Glutamatergic neuron (in vitro differentiated cells): Measurements from ENCODE around the gene TBC1D22A. TPM values are rescaled to one million over a fixed set of nuclear protein-coding genes. Genes with fewer than 3 reads are reported as not detected.

Experiments
- DNase-seq: peaks from one replicate; pipeline ENCODE4 v3.0.0; 2022
- H3K27ac Mint-ChIP-seq: one replicate; pipeline ENCODE4 v1.8.0; 2020; ENCODE audit warnings: mild to moderate bottlenecking, mixed read lengths, inconsistent platforms; ENCODE audit not compliant: unreplicated experiment
- H3K27me3 Mint-ChIP-seq: one replicate; pipeline ENCODE4 v1.8.0; 2020; ENCODE audit warnings: mild to moderate bottlenecking, moderate library complexity, mixed read lengths, inconsistent platforms; ENCODE audit not compliant: unreplicated experiment
- H3K36me3 Mint-ChIP-seq: one replicate; pipeline ENCODE4 v1.8.0; 2020; ENCODE audit warnings: mild to moderate bottlenecking, mixed read lengths, inconsistent platforms; ENCODE audit not compliant: unreplicated experiment
- H3K4me1 Mint-ChIP-seq: one replicate; pipeline ENCODE4 v1.8.0; 2020; ENCODE audit warnings: mild to moderate bottlenecking, low read depth, mixed read lengths, inconsistent platforms; ENCODE audit not compliant: unreplicated experiment
- H3K4me3 Mint-ChIP-seq: one replicate; pipeline ENCODE4 v1.8.0; 2020; ENCODE audit warnings: mild to moderate bottlenecking, mixed read lengths, inconsistent platforms; ENCODE audit not compliant: unreplicated experiment
- H3K9me3 Mint-ChIP-seq: one replicate; pipeline ENCODE4 v1.8.0; 2020; ENCODE audit warnings: mild to moderate bottlenecking, moderate library complexity, mixed read lengths, inconsistent platforms; ENCODE audit not compliant: unreplicated experiment
- CTCF ChIP-seq: fragments of 200-600 bp; sonication (generic); IDR thresholded peaks from one replicate; pipeline ENCODE4 v1.5.0; 2021; ENCODE audit not compliant: partially characterized antibody, unreplicated experiment
- total RNA-seq: library from RNA; stranded (reverse); fragmentation: NEBNext Ultra II Directional; extraction: Animal tissue kit (Norgen Biotek cat#: 25700); gene quantifications from one replicate; pipeline ENCODE4 v1.2.1, GENCODE V29; 2021; ENCODE audit not compliant: unreplicated experiment

TBC1D22A gene
- total RNA-seq, 1 donor from 2014 or later: 23.0 TPM

- H3K36me3 Mint-ChIP-seq: peaks cover 13% of the 10 kb centered on the region
- peaks cover 1% of the 10 kb centered on the region for H3K27me3 Mint-ChIP-seq
- no peak for TF ChIP-seq CTCF
- H3K9me3 Mint-ChIP-seq: peaks cover 14% of the 10 kb centered on the region
- no peaks in the 10 kb centered on the region for H3K4me1 Mint-ChIP-seq
- H3K27ac Mint-ChIP-seq: no peak overlapping the region
- no peak for DNase-seq
- H3K4me3 Mint-ChIP-seq: no peak overlapping the region
Measured at GRCh38 chr22:46753761-46754109, 8.7 kb upstream of the TBC1D22A start.

DNA sequence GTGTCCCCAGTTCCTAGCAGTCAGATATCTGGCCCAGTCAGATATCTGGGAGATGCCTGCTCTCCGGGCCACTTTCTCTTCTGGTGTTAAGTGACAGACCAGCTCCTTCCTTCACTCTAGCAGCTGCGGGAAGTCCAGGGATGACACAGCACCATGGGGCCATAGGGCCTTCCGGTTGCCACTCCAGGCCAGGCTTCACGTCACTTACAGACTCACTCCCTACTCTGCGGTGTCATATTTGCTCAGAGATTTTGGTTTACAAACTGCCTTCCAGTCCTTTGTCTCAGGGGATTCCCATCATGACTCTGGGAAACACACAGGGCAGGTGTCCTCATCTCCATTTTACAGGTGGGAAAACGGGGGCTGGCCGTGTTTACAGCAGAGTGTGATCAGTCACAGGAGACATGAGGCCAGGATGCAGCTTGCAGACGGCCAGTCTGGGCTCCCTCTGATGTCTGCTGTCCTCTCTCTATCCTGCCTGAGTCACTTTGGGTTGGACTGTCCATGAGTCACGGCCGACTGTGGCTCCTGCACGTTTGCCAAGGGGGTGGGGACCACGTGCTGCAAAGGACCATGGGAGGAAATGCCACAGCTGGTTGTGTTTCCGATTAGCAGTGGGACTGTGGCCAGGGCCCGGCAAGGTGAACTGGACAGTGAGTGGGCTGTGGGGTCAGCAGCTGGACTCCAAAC lies 8.2 kb upstream of the TBC1D22A start:
- Mint-ChIP-seq H3K4me3 (no peak overlapping the region), H3K9me3 (peaks cover 11% of the 10 kb centered on the region), H3K27ac (no peak overlapping the region), H3K4me1 (no peaks in the 10 kb centered on the region), H3K27me3 (peaks cover 1% of the 10 kb centered on the region), H3K36me3 (peaks cover 13% of the 10 kb centered on the region)
- DNase-seq: no peak
- TF ChIP-seq CTCF: no peak

GRCh38 chr22:46754826-46755225 lies 7.6 kb upstream of the TBC1D22A start:
- Mint-ChIP-seq H3K9me3 (peaks cover 10% of the 10 kb centered on the region), H3K36me3 (peaks cover 13% of the 10 kb centered on the region), H3K4me1 (no peaks in the 10 kb centered on the region), H3K27ac (no peak overlapping the region), H3K4me3 (no peak overlapping the region), H3K27me3 (peaks cover 1% of the 10 kb centered on the region)
- DNase-seq: no peak
- no peak for TF ChIP-seq CTCF

- TF ChIP-seq CTCF: no peak
- Mint-ChIP-seq H3K27me3 (peaks cover 1% of the 10 kb centered on the region), H3K4me3 (no peak overlapping the region), H3K9me3 (peaks cover 10% of the 10 kb centered on the region), H3K36me3 (peaks cover 13% of the 10 kb centered on the region), H3K4me1 (no peaks in the 10 kb centered on the region), H3K27ac (no peak overlapping the region)
- DNase-seq: no peak
Measured at GRCh38 chr22:46755525-46755924, 6.9 kb upstream of the TBC1D22A start.

- no peak for TF ChIP-seq CTCF
- H3K27ac Mint-ChIP-seq: no peak overlapping the region
- no peak overlapping the region for H3K4me3 Mint-ChIP-seq
- peaks cover 1% of the 10 kb centered on the region for H3K27me3 Mint-ChIP-seq
- peaks cover 10% of the 10 kb centered on the region for H3K9me3 Mint-ChIP-seq
- no peak for DNase-seq
- peaks cover 13% of the 10 kb centered on the region for H3K36me3 Mint-ChIP-seq
- H3K4me1 Mint-ChIP-seq: no peaks in the 10 kb centered on the region
Measured at GRCh38 chr22:46756097-46756496, 6.4 kb upstream of the TBC1D22A start.
